Mucosa of stomach (tissue), 1 donor: ENCODE results near the gene CEBPG.
A peak's percentile ranks its signal among the peaks of the same experiment; 100 is the strongest.

Experiments used
- H3K27me3 ChIP-seq: one replicate; pipeline ENCODE4 v1.7.0; 2013; ENCODE audit warnings: mild to moderate bottlenecking, low read length; ENCODE audit not compliant: control insufficient read depth, insufficient read depth
- H3K36me3 ChIP-seq: one replicate; pipeline ENCODE4 v1.7.0; 2013; ENCODE audit warnings: low read length; ENCODE audit not compliant: control insufficient read depth, insufficient read depth
- H3K4me1 ChIP-seq: one replicate; pipeline ENCODE4 v1.7.0; 2013; ENCODE audit warnings: mild to moderate bottlenecking, low read length; ENCODE audit not compliant: control insufficient read depth, insufficient read depth
- H3K4me3 ChIP-seq: one replicate; pipeline ENCODE4 v1.7.0; 2013; ENCODE audit warnings: low read length
- H3K9ac ChIP-seq: one replicate; pipeline ENCODE4 v1.7.0; 2013; ENCODE audit warnings: mild to moderate bottlenecking, low read length, moderate library complexity
- H3K9me3 ChIP-seq: one replicate; pipeline ENCODE4 v1.7.0; 2013; ENCODE audit warnings: mild to moderate bottlenecking, low read length, moderate library complexity; ENCODE audit not compliant: control insufficient read depth
- donor health status: Pancreatic carcinoma.

Gene CEBPG

DNA sequence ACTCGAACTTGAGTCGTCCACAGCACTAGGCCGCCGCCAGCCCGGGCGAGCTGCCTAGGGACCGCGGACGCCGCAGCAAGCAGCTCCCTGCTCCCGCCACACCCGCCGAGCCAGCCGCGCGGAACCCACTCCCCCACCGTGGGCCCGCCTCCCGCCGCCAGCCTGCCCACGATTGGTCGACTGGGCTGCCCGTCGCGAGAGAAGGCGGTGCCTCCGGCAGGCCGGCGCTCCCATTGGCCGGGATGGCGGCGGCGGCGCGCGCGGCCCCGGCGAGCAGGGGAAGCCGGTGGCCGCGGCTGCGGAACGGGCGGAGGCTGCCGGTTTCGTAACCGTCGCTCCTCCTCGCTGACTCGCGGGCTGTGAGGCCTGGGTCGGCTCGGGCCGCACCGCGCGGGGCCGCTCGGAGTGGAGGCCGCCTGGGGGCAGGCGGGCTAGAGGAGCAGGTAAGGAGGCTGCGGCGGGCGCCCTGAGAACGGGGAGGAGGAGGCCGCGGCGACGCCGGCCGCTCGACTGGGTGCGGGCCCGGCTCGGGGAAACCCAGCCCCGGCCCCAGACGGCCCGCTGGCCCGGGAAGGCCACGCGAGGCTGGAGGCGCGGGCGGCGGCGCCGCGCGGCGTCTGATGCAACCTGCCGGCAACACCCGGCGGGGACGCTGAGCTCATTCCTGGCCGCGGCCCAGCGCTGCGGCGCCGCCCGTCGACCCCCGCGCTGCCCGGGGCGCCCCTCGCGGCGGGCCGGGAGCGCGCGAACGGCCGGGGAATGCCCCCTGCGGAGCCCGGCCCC is at the start of gene CEBPG:
Gene CEBPG, plus strand, starts transcription at position 257 of the 783 bp plus-strand sequence. CDS start 5,531 bp downstream, outside the sequence.
- H3K9ac ChIP-seq, result peak within 1 kb of the TSS; percentile 89
- no peaks in the 10 kb centered on the region for H3K36me3 ChIP-seq
- H3K9me3 ChIP-seq, result no peaks in the 10 kb centered on the region
- peaks cover 30% of the 10 kb centered on the region for H3K4me1 ChIP-seq
- H3K27me3 ChIP-seq, result no peaks in the 10 kb centered on the region
- peak within 1 kb of the TSS; percentile 89 for H3K4me3 ChIP-seq

DNA sequence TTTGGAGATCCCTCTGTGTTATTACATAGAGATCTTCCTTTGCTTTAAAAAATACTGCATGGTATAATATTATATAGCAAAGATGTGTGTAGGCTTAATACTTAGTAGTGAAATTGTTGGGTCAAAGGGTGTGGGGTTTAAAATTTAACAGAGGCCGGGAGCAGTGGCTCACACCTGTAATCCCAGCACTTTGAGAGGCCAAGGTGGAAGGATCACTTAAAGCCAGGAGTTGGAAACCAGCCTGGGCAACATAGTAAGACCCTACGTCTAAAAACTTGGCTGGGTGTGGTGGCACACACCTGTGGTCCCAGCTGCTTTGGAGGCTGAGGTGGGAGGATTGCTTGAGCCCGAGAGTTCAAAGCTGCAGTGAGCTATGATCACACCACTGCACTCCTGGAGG is 48.9 kb upstream of the CEBPG start:
- Histone ChIP-seq H3K27me3 (no peaks in the 10 kb centered on the region), H3K4me3 (no peak overlapping the region), H3K9me3 (no peaks in the 10 kb centered on the region)

GRCh38 chr19:33325920-33326319 is 47.6 kb upstream of the CEBPG start:
- no peak overlapping the region for H3K9ac ChIP-seq
- H3K4me1 ChIP-seq, result no peaks in the 10 kb centered on the region
- H3K27me3 ChIP-seq, result no peaks in the 10 kb centered on the region
- H3K36me3 ChIP-seq, result no peaks in the 10 kb centered on the region
- no peaks in the 10 kb centered on the region for H3K9me3 ChIP-seq
- H3K4me3 ChIP-seq, result no peak overlapping the region

More for the DNA sequence above, 48.9 kb upstream of the CEBPG start:
- no peak overlapping the region for H3K9ac ChIP-seq
- no peaks in the 10 kb centered on the region for H3K4me1 ChIP-seq
- H3K36me3 ChIP-seq, result no peaks in the 10 kb centered on the region

GRCh38 chr19:33329060-33329459 is 44.4 kb upstream of the CEBPG start:
- no peak overlapping the region for H3K4me3 ChIP-seq
- H3K4me1 ChIP-seq, result no peaks in the 10 kb centered on the region
- no peaks in the 10 kb centered on the region for H3K36me3 ChIP-seq
- H3K27me3 ChIP-seq, result no peaks in the 10 kb centered on the region
- no peaks in the 10 kb centered on the region for H3K9me3 ChIP-seq
- H3K9ac ChIP-seq, result no peak overlapping the region

DNA sequence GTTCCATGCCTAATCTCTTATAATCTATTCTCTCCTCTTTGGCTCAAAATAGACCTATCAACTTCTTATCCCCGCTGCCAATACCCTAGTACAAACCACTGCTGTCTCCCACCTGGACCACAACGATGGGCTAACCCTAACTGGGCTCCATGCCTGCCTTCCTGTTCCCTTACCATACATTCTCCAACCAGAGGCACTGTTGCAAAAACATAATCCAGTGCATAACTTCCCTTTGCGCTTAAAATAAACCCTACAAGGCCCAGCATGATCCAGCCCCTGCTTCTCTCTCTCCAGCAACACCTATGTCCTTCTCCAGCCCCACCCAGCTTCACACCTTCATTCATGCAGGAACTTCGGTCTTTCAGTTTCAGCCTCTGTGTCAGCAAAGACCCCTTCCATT is 43.8 kb upstream of the CEBPG start:
- Histone ChIP-seq H3K9me3 (no peaks in the 10 kb centered on the region), H3K4me3 (no peak overlapping the region), H3K36me3 (no peaks in the 10 kb centered on the region), H3K9ac (no peak overlapping the region), H3K4me1 (no peaks in the 10 kb centered on the region), H3K27me3 (no peaks in the 10 kb centered on the region)

DNA sequence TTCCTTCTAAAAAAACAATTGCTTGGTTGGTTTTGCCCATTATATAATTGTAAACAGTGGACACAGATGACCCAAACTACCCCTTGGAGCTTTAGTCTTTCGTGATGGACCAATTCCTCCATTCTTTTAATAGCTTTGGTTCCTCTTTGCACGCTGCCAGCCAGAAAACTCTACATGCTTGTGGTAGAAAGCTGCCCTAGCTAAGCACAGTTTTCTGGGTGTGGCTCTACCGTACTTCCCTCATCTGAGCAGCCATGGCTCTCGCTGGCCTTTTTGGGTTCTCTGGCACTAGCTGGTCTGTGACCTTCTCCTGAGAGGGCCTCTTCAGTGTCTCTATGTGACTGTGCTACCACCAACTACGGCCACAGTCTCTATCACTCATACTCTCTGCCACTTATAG is 41.3 kb upstream of the CEBPG start:
- no peaks in the 10 kb centered on the region for H3K4me1 ChIP-seq
- H3K9ac ChIP-seq, result no peak overlapping the region
- no peaks in the 10 kb centered on the region for H3K27me3 ChIP-seq
- no peaks in the 10 kb centered on the region for H3K9me3 ChIP-seq
- H3K4me3 ChIP-seq, result no peak overlapping the region
- no peaks in the 10 kb centered on the region for H3K36me3 ChIP-seq

- Histone ChIP-seq H3K36me3 (no peaks in the 10 kb centered on the region), H3K9me3 (no peaks in the 10 kb centered on the region), H3K4me3 (no peak overlapping the region), H3K9ac (no peak overlapping the region), H3K27me3 (no peaks in the 10 kb centered on the region), H3K4me1 (no peaks in the 10 kb centered on the region)
Observed at GRCh38 chr19:33333151-33333550, 40.4 kb upstream of the CEBPG start.

- Histone ChIP-seq H3K9me3 (no peaks in the 10 kb centered on the region), H3K27me3 (no peaks in the 10 kb centered on the region), H3K36me3 (no peaks in the 10 kb centered on the region), H3K9ac (no peak overlapping the region), H3K4me1 (no peaks in the 10 kb centered on the region), H3K4me3 (no peak overlapping the region)
Observed at GRCh38 chr19:33333642-33334041, 39.9 kb upstream of the CEBPG start.

- Histone ChIP-seq H3K9me3 (no peaks in the 10 kb centered on the region), H3K36me3 (no peaks in the 10 kb centered on the region), H3K9ac (no peak overlapping the region), H3K27me3 (no peaks in the 10 kb centered on the region), H3K4me1 (no peaks in the 10 kb centered on the region), H3K4me3 (no peak overlapping the region)
Observed at GRCh38 chr19:33334271-33334670, 39.2 kb upstream of the CEBPG start.

DNA sequence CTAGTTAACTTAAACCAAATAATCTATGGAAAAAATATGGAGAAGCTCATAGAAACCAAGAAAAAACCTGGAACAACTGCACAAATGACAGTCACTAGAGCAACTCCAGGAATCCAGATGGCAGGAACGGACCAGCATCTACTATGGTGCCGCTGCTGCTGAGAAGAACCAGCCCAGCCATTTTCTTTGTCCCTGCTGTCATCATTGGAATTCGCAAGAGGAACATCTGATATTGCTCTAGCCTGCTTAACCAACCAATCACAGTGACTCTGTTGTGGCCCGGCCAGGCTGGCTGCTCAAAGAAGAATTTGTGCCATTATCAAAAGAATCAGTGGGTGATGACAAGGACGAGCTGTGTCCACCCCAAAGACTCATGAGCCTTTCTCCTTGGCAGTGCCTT is 38.1 kb upstream of the CEBPG start:
- Histone ChIP-seq H3K4me1 (no peaks in the 10 kb centered on the region), H3K36me3 (no peaks in the 10 kb centered on the region)

DNA sequence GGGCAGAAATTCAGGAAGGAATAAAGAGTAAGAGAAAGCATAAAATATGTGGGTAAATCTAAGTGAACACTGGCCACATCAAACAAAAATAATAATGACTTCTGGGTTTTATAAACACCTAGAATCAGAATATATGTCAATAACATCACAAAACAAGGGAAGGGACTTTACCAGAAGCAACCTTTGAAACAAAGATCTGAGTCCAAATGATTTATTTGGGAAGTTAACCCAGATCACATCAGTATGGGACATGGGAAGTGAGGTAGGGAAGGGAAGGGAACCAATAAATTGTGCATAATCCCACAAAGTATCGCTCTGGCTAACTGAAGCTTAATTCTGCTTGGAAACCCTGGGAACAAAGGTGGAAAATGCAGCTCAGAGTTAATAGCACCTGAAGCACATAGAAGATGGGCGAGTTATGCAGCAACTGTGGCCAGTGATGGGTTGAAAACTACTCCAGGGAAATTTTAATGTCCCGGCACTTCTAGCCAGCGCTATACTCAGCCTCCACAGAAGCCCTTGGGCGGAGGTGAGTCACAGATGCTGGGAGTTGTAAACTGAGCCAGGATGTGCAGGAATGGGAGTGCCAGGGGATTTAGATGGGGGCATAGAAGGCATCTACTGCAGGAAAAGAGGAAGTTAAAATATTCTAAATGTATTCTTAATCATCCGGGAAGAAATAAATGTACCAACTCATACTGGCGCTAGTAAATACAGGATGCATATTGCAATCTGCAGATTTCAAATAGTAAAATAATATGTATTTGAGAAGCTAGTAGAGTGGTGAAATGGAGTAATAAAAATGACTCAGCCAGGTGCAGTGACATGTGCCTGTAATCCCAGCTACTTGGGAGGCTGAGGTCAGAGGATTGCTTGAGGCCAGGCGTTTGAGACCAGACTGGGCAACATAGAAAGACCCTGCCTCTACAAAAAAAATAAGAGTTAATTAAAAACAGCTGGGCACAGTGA is 34.2 kb upstream of the CEBPG start:
- Histone ChIP-seq H3K27me3 (no peaks in the 10 kb centered on the region), H3K36me3 (no peaks in the 10 kb centered on the region), H3K4me1 (no peaks in the 10 kb centered on the region), H3K9ac (no peak overlapping the region), H3K9me3 (no peaks in the 10 kb centered on the region), H3K4me3 (no peak overlapping the region)

More for the DNA sequence above, 38.1 kb upstream of the CEBPG start:
- no peak overlapping the region for H3K4me3 ChIP-seq
- no peaks in the 10 kb centered on the region for H3K27me3 ChIP-seq
- H3K9ac ChIP-seq, result no peak overlapping the region
- H3K9me3 ChIP-seq, result no peaks in the 10 kb centered on the region

DNA sequence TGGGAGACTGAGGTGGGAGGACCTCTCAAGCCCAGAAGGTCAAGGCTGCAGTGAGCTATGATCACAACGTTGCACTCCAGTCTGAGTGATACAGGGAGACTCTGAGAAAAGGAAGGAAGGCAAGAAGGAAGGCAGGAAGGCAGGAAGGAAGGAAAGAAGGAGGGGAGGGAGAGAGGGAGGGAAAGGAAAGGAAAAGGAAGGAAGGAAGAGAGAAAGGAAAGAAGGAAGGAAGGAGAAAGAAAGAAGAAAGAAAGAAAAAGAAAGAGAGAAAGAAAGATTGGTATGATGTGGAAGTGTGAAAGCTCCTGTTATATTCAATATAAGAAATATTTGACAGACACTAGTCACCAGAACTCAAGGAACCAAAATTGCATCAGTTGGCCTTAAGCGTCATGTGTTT is 32.5 kb upstream of the CEBPG start:
- no peaks in the 10 kb centered on the region for H3K27me3 ChIP-seq

More for the DNA sequence above, 32.5 kb upstream of the CEBPG start:
- no peaks in the 10 kb centered on the region for H3K4me1 ChIP-seq
- no peaks in the 10 kb centered on the region for H3K9me3 ChIP-seq
- H3K4me3 ChIP-seq, result no peak overlapping the region
- H3K9ac ChIP-seq, result no peak overlapping the region
- no peaks in the 10 kb centered on the region for H3K36me3 ChIP-seq
